ENCODE data around the gene SINHCAF.

DNA sequence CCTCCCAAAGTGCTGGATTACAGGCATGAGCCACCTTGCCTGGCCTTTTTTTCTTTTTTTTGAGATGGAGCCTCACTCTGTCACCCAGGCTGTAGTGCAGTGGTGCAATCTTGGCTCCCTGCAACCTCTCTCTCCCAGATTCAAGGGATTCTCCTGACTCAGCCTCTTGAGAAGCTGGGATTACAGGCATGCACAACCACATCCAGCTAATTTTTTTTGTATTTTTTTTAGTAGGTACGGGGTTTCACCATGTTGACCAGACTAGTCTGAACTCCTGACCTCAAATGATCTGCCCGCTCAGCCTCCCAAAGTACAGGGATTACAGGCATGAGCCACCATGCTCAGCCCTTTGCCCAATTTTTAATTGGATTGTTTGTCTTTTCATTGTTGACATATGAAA lies 58.0 kb downstream of the SINHCAF start:
- TF ChIP-seq, protein P1, sequence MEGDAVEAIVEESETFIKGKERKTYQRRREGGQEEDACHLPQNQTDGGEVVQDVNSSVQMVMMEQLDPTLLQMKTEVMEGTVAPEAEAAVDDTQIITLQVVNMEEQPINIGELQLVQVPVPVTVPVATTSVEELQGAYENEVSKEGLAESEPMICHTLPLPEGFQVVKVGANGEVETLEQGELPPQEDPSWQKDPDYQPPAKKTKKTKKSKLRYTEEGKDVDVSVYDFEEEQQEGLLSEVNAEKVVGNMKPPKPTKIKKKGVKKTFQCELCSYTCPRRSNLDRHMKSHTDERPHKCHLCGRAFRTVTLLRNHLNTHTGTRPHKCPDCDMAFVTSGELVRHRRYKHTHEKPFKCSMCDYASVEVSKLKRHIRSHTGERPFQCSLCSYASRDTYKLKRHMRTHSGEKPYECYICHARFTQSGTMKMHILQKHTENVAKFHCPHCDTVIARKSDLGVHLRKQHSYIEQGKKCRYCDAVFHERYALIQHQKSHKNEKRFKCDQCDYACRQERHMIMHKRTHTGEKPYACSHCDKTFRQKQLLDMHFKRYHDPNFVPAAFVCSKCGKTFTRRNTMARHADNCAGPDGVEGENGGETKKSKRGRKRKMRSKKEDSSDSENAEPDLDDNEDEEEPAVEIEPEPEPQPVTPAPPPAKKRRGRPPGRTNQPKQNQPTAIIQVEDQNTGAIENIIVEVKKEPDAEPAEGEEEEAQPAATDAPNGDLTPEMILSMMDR (IDR thresholded peaks at IDR 0.05; ENCODE audit: low read depth, low read length), result no peak
- no peak for TF ChIP-seq EZH2phosphoT487 (IDR thresholded peaks at IDR 0.05; ENCODE audit: low read depth)

Data from OCI-LY3 (cell line).